T follicular helper cell (primary cell): ENCODE results near the gene PROM2.
"Not testable (repeated sequence)": the region's sequence is repeated elsewhere in the genome, so short reads cannot be mapped to it uniquely, and the experiment has no call there.

Experiments
- DNase-seq: peaks from one replicate; pipeline ENCODE4 v3.0.0-alpha.2; 2020; ENCODE audit warnings: low read depth
- total RNA-seq, 2 experiments: gene quantifications; one replicate each; lab custom pipeline; 2026; lab: John Stamatoyannopoulos, UW

The PROM2 gene, protein sequence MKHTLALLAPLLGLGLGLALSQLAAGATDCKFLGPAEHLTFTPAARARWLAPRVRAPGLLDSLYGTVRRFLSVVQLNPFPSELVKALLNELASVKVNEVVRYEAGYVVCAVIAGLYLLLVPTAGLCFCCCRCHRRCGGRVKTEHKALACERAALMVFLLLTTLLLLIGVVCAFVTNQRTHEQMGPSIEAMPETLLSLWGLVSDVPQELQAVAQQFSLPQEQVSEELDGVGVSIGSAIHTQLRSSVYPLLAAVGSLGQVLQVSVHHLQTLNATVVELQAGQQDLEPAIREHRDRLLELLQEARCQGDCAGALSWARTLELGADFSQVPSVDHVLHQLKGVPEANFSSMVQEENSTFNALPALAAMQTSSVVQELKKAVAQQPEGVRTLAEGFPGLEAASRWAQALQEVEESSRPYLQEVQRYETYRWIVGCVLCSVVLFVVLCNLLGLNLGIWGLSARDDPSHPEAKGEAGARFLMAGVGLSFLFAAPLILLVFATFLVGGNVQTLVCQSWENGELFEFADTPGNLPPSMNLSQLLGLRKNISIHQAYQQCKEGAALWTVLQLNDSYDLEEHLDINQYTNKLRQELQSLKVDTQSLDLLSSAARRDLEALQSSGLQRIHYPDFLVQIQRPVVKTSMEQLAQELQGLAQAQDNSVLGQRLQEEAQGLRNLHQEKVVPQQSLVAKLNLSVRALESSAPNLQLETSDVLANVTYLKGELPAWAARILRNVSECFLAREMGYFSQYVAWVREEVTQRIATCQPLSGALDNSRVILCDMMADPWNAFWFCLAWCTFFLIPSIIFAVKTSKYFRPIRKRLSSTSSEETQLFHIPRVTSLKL
- total RNA-seq, result 0.13 to 0.66 reads per million in 2 experiments

DNA sequence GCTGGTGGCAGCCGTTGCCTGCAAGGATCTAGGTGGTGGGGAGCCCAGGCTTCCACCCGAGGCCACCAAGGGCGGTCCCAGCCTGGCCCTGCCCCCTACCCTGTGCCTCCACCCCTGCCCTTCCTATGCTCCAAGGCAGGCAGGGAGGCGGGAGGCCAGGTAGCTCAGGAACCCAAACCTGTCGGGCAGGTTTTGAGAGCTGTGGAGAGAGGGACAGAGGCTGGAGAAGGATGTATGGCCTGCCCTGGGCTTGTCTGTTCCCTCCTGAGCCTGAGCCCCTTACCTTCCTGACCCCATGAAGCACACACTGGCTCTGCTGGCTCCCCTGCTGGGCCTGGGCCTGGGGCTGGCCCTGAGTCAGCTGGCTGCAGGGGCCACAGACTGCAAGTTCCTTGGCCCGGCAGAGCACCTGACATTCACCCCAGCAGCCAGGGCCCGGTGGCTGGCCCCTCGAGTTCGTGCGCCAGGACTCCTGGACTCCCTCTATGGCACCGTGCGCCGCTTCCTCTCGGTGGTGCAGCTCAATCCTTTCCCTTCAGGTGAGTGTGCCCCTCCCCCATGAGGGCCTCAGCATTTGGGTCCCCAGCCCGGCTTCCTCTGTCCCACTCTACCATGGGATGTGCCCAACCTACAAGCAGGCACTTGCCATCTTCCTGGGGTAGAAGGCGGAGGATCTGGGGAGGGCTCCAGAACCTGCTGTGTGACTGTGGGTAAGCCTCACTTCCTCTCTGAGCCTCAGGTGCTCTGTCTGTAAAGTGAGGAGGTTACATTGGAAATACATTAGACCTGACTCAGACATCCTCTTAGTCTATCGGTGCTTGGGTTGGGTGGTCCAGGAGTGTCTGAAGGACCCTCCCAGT, at the start of gene PROM2:
Gene PROM2, plus strand, starts transcription at position 159 of the 860 bp plus-strand sequence. Its CDS starts 137 bp downstream, at position 296.
- no peak for DNase-seq

DNA sequence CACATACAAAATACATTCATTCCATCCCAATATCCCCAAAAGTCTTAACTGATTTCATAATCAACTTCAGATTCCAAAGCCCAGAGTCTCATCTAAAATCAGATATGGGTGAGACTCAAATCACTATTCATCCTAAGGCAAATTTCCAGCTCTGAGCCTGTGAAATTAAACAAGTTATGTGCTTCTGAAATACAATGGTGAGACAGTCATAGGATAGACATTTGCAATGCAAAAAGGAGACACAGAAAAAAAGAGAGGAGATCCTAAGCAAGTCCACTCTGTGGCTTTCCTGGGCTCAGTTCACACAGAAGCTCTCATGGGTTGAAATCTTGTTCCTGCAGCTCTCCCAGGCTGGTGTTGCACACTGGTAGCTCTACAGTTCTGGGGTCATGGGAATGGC, 48.6 kb upstream of the PROM2 start:
- DNase-seq, result no peak

DNA sequence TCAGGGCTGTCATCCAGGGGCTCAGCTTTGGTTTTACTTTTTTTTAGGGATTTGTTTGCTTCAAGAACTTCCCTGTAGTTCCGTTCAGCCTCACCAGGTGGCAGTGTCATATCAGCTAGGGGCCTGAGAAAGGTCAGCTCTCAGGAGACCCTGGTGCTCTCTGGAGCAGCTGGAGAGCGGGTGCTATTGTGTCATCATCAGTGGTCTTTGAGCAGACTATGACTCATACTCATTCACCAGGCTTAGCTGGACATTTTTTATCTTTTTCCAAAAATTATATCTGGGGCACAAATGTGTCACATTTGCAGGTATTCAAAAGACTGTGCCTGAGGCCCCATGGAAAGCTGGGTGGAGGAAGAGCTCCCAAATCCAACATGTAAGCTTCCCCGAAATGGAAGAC, 42.5 kb upstream of the PROM2 start:
- no peak for DNase-seq

DNA sequence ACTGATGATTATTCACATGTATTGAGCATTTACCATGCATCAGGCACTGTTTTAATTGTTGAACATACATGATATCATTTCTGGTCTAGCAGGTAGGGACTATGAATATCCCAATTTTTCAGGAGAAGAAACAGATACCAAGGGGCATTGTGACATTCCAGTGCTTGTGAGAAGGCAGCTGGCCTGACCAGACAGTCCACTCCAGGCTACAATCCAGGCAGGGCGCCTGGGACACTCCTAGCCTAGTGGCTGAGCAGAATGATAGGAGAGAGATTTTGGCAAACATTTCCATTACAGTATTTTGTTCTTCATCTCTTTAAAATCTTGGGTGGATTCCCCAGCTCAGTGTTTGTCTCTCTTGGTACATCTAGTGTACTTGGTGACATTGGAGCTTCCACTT, 42.0 kb upstream of the PROM2 start:
- DNase-seq, result no peak

DNA sequence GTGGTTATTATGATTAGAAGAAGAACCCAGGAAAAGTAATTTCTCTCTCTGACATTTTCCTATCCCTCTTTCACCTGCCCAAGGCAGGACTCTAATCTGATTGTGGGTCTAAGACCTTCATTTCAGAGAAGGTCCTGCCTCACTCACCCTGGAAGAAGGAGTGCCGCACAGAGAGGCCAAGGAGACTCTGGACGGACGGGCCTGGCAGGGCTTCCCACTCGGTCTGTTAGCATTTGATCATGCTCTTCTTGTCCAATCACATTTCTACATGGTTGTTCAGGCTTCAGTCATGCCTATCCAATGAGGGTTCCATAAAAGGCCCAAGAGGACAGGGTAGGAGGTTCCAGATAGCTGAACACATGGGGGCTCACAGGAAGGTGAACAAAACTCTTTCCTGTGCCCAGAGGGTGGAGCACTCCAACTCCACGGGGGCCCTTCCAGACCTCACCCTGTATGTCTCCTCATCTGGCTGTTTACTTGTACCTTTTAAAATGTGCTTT, 39.9 kb upstream of the PROM2 start:
- DNase-seq, result no peak

DNA sequence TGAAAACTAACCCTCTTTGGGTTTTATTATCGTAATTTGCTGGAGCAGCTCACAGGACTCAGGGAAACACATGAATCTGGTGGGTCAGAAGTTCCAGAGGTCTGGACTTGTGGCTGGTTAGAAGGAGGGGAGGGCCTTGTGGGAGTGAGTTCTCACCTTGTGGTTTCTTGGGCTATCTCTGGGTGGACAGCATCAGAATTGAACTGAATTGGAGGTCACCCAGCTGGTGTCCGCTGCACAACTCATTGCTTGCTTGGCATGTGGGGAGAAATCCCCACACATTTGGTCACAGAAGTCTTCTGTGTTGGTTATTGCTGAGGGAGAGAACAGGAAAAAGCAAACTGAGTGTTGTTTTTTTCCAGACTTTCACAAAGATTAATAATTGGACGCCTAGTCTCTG, 39.4 kb upstream of the PROM2 start:
- DNase-seq, result no peak

DNA sequence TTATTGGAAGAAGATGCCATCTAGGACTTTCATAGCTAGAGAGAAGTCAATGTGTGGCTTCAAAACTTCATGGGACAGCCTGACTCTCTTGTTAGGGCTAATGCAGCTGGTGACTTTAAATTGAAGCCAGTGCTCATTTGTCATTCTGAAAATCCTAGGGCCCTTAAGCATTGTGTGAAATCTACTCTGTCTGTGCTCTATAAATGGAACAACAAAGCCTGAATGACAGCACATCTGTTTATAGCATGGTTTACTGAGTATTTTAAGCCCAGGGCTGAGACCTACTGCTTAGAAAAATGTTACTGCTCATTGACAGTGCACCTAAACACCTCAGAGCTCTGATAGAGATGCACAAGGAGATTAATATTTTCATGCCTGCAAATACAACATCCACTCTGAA, 36.1 kb upstream of the PROM2 start:
- DNase-seq, result no peak

DNA sequence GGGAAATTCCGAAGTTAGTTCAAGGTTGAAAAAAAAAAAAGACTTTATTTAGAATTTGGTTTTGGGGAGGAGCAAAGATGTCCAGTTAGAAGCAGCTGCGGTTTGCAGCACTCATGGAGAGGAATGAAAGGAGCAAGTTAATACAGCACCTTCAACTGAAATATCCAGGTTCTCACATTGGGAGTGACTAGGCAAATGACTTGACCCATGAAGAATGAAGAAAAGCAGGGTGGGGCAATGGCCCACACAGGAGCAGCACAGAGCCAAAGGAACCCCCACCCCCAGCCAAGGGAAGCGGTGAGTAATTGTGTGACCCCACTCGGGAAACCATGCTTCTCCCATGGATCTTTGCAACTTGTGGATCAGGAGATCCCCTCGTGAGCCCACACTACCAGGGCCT, 34.2 kb upstream of the PROM2 start:
- no peak for DNase-seq

DNA sequence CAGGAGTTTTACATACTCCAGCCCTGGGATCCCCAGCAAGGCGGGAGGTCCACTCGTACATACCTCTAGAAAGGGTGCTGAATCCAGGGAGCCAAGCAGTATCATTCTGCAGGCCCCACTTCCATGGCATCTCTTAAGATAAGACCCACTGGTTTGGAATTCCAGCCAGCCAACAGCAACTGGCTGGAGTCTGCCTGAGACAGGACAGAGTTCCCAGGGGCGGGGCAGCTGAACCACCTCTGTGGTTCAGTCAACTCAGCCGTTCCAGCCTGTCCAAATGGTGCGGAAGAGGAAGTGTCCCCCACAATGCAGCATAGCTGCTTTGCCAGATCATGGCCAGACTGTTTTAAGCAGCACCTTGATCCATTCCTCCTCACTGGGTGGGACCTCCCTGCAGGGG, 33.7 kb upstream of the PROM2 start:
- no peak for DNase-seq

DNA sequence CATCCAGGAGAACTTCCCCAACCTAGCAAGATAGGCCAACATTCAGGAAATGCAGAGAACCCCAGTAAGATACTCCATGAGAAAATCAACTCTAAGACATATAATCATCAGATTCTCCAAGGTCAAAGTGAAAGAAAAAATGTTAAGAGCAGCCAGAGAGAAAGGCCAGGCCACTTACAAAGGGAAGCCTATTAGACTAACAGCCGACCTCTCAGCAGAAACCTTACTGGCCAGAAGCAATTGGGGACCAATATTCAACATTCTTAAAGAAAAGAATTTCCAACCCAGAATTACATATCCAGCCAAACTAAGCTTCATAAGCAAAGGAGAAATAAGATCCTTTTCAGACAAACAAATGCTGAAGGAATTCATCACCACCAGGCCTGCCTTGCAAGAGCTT, 32.2 kb upstream of the PROM2 start:
- DNase-seq, result not testable (repeated sequence)

DNA sequence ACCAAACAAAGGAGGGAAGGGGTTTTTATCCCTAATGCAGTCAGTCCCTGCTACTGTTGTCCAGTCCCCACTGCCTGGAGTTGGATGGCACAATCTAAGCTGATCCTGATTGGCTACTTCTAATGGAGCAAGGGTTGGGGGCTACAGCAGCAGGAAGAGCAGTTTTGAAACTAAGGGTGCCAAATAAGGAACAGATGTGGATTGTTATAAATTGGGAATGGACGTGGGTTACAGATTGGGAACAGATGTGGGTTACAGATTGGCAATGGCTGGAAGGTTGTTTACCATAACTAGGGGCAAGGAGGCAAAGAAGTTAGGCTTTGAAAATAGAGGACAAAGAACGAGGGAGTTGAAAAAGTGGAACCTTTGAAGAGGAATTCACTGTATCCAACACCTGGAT, 16.0 kb upstream of the PROM2 start:
- DNase-seq, result no peak

DNA sequence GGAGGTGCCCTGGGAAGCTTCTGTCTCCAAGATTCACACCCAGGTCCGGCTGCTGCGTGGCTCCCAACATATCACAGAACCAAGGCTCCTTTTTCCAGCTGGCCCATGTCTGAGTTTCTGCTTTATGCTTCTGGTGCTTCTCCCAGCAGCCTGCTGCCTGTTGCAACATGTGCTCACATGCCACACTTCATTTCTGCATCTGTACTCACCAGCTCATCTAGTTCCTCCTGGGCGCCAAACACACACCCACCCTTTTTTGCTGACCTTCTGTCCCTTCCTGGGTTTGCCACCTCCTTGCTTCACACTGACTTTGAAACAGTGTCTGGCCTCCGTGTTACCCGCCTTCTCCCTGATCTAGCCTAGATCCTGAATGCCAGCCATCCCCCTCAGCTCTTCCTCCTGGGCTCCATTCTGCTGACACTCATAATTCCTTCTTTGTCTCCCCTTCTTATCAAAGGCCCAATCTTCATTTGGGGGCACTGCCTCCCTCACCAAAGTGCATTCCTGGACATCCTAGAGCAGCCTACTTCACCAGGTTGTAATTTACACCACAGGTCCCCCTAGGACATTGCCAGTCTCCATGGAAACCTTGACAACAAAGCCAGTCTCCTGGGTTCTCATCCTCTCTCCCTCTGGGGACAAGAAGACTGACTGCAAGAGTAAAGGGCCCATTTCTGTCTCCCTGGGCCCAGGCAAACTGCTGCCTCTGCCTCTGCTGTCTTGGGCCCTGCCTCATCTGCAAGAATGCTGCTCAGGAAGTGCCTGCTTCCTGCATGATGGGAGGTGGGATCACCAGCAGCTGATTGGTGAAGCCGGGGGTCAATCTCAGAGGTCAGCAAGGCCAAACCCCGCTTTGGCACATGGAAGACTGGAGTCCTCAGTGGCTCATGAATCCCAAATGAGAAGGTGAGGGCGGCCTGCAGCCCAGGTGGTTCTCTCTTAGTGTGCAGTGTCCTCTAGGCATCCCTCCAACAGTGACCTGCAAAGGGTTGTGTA, 13.9 kb upstream of the PROM2 start:
- DNase-seq, result no peak

DNA sequence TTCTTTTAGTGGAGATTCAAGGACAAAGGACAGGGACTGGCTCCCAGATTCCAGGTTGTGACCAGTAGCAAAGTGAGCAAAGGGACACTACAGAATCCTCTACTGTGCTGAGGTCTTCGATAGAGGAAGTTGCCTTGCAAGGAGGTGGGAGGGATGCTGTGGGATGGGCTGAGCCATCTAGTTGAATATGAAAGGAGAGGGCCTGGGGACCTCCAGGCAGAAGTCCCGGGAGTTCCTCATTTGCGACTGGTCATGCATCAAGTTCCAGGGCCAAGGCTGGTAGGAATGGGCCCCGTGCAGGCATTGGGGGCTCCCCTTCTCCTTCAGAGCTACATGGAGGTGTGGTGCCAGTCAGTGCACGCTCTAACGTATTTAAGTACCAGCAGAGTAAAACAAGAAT, 12.6 kb upstream of the PROM2 start:
- DNase-seq, result no peak

DNA sequence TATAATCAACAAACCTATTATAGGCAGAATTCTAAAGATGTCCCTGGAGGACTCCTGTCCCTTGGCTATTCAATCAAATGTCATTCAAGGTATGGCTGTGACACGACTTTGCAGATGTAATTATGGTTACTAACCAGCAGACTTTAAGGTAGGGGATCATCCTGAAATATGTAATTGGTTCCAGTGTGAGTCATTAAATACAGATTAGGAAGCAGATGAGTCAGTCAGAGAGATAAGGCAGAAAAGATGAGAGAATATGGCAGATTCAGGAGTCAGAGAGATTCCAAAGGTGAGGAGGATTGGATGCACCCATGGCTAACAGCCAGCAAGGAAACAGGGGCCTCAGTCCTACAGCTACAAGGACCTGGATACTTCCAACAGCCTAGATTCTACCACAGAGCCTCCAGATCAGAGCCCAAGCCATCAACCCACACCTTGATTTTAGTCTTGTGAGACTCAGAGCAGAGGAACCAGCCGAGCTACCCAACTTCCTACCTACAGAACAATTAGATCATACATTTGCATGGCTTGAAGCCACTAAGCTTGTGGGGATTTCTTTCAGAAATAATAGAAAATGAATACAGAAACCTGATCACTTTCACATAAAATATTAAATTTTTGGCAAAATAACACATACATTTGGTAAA, 11.2 kb upstream of the PROM2 start:
- no peak for DNase-seq

DNA sequence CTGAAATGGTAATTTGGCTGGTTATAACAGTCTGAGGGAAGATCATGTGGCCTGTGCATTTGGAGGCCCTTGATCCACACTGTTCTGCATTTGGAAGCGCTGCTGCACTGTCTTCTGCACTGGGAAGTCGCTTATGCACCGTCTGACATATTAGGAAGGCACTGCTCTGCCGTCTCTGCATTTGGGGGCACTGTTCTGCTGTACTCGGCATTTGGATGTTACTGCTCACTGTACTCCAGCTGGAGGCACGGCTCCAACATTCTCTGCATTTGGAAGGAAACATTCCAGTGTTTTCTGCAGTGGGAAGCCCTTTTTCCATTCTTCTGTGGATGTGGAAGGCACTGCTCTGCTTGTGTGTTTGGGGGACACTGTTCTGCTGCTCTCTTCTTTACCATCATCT, 9.6 kb upstream of the PROM2 start:
- DNase-seq, result no peak

DNA sequence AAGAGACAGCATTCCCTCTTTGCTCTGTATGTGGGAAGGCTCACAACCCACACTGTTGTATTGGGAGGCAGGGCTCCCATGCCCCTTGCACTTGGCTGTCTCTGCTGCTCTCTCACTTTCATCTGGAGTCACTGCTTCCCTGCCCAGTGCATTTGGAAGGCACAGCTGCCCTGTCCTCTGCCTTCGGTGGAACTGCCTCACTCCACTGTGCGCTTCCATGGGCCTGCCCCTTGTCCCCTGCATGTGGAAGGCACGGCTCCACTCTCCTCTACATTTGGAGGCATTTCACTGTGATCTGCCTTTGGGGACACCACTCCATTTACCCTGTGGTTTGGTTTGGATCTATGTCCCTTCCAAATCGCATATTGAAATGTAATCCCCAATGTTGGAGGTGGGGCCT, 9.1 kb upstream of the PROM2 start:
- no peak for DNase-seq

DNA sequence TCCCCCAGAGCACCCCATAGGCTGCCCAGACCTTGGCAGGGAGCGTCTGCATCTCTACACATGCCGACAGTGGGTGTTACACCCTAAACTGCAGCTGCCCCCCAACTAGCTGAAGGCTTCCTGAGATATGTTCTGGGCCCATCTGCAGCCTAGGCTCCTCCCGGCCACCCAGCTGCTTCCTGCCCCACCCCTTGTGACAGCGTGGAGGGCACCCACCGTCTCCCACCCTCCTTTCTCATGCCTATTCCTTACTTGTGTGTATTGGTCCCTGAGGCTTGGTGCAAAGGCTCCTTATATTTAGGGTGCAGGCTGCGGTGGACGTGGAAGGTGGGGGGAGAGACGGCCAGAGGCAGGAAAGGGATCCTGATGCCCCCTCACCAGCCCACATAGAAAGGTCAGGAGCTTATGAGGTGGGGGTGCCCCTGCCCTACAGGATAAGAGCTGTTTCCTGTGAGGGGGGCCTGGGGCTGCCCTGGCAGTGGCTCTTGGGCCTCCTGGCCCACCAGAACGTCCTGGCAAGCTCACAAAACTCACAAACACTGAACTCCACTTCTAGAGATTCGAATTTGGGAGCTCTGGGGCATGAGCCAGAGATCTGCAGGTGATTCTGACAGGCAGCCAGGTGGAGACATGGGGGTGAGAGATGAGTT, 7.3 kb upstream of the PROM2 start:
- no peak for DNase-seq

DNA sequence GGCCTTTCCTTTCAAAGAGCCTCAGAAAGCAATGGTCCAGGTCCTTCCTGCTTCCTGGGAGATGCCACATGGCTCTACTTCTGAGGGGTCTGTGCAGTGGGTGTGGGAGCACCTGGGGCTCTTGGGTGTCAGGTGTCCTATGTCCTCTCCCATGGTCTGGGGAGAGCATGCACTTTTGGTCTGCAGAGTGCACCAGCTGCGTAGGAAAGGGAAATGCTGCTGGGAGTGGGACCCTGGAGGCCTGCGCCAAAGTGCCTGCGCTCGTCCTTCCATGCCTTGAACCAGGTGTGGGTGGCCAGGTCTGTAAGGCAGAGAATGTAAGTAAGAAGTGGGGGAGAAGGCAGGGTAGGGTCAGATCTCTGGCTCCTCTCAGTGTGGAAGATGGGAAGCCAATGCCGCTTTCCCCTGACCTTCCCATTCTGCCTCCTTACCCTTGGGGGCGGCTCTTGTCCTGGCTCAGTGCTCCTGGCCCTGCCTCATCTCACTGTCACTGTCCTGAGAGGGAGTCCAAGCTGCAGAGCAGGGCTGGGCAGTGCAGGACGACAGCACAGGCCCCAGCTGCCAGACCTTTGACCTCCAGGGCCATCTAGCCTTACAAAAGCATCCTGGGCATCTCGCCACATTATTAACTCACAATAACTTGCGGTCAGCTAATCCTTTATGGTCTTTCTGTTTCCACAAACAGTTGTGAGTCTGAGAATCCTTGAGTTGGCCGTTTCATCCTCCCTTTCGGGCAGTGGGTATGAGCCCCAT, 6.6 kb upstream of the PROM2 start:
- no peak for DNase-seq
